GM10248 (cell line): ENCODE measurements around the gene NGEF.

ENCODE experiments used
- CTCF ChIA-PET: fragments of 300-600 bp; sonication (Branson Sonifier 250); formaldehyde crosslinking; extraction: SDS; loops from one replicate; lab custom pipeline; 2021; ENCODE audit warnings: antibody characterized with exemption; lab: Yijun Ruan, JAX
- POLR2A ChIA-PET: fragments of 350-650 bp; sonication (Branson Sonifier 250); formaldehyde crosslinking; extraction: SDS; loops from one replicate; lab custom pipeline; 2020; ENCODE audit warnings: antibody characterized with exemption; lab: Yijun Ruan, JAX
- DNase-seq: peaks from one replicate; pipeline ENCODE4 v3.0.0; 2012; ENCODE audit errors: extremely low spot score
- TF ChIP-seq, protein P1 (sequence below): IDR thresholded peaks from 2 replicates; pipeline ENCODE4 v1.5.1; 2012; ENCODE audit warnings: mild to moderate bottlenecking, low read depth; ENCODE audit errors: extremely low read depth, missing control alignments, control extremely low read depth

The NGEF gene

DNA sequence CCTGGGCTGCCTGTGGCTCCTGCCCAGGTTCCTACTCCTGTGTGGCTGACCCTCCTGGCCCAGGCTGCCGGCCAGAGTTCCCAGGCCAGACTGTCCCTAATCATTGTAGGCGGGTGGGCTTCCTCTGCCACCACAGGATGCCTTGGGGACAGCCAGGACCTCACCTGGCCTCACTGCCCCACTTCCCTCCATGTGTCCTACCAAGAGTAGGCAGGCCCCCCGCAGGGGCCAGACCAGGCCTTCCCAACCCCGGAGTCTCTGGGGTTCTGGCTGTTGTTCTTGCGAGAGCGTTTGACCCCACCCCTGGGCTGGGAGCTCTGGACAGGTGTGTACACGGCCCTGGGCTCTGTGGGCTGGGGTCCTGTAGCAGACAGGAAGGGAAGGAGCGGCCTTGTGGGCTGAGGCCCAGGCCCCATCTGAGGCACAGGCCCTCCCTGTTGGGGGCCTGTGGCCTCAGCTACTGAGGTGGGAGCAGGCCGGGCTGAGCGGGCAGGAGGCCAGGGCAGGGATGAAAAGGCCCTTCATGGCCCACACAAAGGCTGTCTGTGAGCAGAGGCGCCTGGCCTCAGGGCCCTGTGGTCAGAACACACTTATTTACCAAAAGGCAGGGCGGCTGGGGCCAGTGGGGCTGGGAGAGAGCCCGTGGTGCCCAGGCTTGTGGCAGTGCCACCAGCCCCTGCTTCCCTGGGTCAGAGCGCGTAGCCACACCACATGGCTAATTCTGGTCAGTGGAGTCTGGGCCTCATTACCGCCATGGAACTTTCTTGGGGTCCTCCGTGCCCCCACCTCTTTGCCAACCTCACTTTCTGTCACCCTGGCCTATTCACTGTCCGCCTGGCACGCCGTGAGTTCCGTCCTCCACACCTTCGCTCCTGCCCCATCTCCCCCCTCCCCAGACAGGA lies 141.0 kb downstream of the NGEF start:
- DNase-seq = no peak
- POLR2A ChIA-PET = no interaction called here
- CTCF ChIA-PET = interaction anchor here (0.7 kb wide), 1 partner anchor 12 kb away, joined by 3 read pairs; no protein-coding TSS in a partner anchor
- TF ChIP-seq, protein P1, sequence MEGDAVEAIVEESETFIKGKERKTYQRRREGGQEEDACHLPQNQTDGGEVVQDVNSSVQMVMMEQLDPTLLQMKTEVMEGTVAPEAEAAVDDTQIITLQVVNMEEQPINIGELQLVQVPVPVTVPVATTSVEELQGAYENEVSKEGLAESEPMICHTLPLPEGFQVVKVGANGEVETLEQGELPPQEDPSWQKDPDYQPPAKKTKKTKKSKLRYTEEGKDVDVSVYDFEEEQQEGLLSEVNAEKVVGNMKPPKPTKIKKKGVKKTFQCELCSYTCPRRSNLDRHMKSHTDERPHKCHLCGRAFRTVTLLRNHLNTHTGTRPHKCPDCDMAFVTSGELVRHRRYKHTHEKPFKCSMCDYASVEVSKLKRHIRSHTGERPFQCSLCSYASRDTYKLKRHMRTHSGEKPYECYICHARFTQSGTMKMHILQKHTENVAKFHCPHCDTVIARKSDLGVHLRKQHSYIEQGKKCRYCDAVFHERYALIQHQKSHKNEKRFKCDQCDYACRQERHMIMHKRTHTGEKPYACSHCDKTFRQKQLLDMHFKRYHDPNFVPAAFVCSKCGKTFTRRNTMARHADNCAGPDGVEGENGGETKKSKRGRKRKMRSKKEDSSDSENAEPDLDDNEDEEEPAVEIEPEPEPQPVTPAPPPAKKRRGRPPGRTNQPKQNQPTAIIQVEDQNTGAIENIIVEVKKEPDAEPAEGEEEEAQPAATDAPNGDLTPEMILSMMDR = no peak

DNA sequence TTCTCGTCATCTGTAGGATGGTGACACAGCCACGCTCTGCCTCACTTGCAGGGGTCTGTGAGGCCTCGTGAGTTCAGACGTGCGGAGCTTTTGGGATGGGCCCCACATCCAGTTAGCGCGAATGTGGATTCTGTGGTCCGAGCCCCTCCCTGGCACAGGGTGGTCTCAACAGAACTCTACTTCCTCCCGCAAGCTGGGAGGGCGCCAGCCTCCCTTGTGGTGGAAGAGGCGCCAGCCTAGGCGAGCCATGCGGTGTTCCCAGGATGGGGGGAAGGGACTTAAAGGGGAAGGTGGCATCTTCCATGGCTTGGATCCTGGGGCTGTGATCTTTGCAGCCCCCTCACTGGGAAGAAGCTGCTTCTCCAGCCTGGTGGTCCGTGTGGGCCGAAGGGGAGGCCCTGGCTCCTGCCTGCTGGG lies 141.6 kb downstream of the NGEF start:
- TF ChIP-seq, protein P1 = no peak
- ChIA-PET POLR2A (no interaction called here), CTCF (interaction anchor here (0.7 kb wide), 1 partner anchor 12 kb away, joined by 3 read pairs; no protein-coding TSS in a partner anchor)
- DNase-seq = peak; percentile 16

DNA sequence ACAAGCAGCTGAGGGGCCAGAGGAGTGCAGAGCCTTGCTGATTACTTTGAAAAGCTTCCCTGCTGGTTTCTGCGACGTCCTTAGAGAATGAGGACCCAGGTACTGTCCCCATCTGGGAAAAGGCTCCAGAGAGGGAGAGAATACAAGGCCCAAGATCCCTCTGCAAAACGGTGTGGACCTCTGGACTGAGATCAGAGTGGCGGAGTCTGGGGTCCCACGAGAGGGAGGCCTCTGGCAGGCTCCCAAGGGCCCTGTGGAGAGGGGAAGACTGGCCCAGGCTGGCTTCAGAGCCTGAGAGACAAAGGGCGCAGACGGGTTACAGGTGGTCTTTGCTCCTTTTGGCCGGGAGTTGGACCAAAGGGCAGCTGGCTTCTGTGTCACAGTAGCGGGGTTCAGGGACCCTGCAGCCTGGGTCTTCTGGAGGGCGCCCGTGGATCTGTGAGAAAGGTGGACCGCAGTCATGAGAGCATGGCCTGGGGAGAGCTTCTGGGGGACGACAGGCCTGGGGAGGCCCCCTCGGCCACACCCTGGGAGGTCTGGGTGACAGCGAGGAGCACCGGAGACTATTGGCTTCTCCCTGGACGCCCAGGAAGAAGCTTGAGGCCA lies 142.2 kb downstream of the NGEF start:
- TF ChIP-seq, protein P1 = no peak
- POLR2A ChIA-PET = no interaction called here

DNA sequence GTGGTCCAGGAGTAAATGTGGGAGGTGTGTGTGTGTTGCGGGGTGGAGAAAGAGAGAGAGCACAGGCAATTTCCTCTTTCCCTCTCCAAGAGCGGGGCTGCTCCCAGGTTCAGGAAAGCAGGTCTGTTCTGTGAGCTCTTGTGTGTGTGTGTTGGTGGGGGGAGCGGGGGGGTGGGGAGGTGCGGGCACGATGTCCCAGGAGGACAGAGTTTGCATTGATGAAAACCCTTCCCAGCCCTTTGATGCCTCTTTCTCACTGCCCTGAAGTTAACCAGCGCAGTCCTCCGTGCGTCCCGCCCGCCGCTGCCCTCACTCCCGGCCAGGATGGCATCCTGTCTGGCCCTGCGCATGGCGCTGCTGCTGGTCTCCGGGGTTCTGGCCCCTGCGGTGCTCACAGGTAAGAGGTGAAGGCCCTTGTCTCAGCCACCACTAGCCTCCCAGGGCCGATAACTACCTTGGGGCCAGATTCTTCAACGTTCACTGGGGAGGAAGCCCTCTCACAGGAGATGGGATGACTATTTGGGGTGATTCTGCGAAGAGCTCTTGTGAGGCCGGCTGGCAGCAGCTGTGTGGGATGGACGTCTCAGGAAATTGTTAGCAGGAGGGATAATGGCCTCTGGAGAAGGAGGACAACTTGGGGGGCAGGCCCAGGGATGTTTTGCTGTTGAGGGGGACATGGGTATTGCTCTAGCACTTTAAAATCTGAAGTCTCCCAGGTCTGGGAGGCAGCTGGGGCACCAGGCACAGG lies 142.9 kb downstream of the NGEF start, which contains the start of gene SNORC:
Gene SNORC (plus strand): TSS at position 247 of the 748 bp plus-strand sequence. CDS start 78 bp downstream, at position 325.
- CTCF ChIA-PET = interaction anchor here (2.1 kb wide), 1 partner anchor 183 kb away, joined by 4 read pairs; no protein-coding TSS in a partner anchor
- TF ChIP-seq, protein P1 = no peak
- POLR2A ChIA-PET = no interaction called here
- DNase-seq = no peak

More for the DNA sequence above, 142.2 kb downstream of the NGEF start:
- no peak for DNase-seq
- CTCF ChIA-PET = interaction anchor here (0.7 kb wide), 1 partner anchor 11 kb away, joined by 3 read pairs; no protein-coding TSS in a partner anchor

DNA sequence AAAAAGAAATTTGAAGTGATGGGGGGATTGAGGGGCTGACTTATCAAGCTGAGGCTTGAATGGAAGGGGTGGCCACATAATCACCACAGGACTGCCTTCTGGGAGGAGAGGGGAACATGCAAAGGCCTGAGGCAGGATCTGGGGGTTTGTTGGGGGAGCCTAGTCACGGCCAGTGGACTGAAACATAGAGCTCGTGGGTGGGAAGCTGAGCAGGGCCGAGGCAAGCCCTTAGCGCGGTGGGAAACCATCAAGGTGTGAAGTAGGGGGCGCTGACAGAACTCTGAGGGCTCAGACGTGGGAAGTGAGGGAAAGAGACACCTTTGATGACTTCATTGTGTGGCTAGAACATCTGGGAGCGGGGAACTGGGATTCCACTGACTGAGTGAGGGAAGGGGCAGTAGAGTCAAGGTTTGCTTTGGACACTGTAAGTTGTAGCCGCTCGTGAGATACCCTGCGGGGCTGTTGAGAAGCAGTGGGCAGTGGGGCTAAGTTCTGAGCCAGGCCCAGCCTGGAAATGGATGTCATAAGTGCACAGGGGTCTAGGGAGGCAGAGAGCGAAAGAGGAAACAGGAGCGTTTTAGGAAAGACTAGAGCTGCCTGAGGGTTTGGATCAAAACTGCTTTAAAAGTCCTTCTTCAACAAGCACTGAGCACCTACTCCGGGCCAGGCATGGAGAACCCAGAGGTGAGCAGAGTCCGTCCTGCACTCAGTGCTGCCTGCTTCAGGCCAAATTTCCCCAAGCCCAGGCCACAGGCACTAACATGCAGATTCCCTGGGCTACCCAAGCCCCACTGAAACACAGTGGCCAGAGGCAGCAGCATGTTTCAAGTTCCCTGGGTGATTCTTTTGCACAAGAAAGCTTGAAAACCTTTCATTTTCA lies 143.7 kb downstream of the NGEF start:
- CTCF ChIA-PET = interaction anchor here (2.1 kb wide), 1 partner anchor 184 kb away, joined by 4 read pairs; no protein-coding TSS in a partner anchor
- TF ChIP-seq, protein P1 = no peak
- POLR2A ChIA-PET = no interaction called here

More for the DNA sequence above, 143.7 kb downstream of the NGEF start:
- DNase-seq = no peak
